ENCODE results near the gene ASGR1.

GRCh38 chr17:7203391-7203790, 24.2 kb upstream of the ASGR1 start:
- TF ChIP-seq CEBPB (IDR thresholded peaks at IDR 0.05) (no peak), NFIC (IDR thresholded peaks at IDR 0.05) (no peak), EGR1 (IDR thresholded peaks at IDR 0.05) (no peak), TAF1 (IDR thresholded peaks at IDR 0.05; ENCODE audit: low read depth) (no peak), MAX (IDR thresholded peaks at IDR 0.05) (no peak), CREB1 (IDR thresholded peaks at IDR 0.05; ENCODE audit: low read depth) (no peak), YY1 (IDR thresholded peaks at IDR 0.05; ENCODE audit: low read depth) (no peak), EP300 (IDR thresholded peaks at IDR 0.05; ENCODE audit: borderline replicate concordance) (no peak), RAD21 (IDR thresholded peaks at IDR 0.05; ENCODE audit: low read depth) (no peak), TEAD4 (IDR thresholded peaks at IDR 0.05) (no peak)

Data from Ishikawa (cell line).